ENCODE measurements around the gene TMEM174.

Gene TMEM174

GRCh38 chr5:73154208-73155006 is 18.6 kb upstream of the TMEM174 start:
- no peak for DNase-seq

- peak; percentile 56 for DNase-seq
These were observed 17.4 kb upstream of the TMEM174 start for GRCh38 chr5:73155271-73156222.

GRCh38 chr5:73157414-73158303 is 15.3 kb upstream of the TMEM174 start:
- no peak for DNase-seq

- no peak for DNase-seq
These were observed 14.7 kb upstream of the TMEM174 start for GRCh38 chr5:73158313-73158712.

- no peak for DNase-seq
These were observed 12.7 kb upstream of the TMEM174 start for GRCh38 chr5:73160239-73160671.

GRCh38 chr5:73170522-73170921 is 2.5 kb upstream of the TMEM174 start:
- DNase-seq, result peak; percentile 24

GRCh38 chr5:73171495-73171894 is 1.5 kb upstream of the TMEM174 start:
- DNase-seq, result no peak

- no peak for DNase-seq
These were observed 1.3 kb downstream of the TMEM174 start for GRCh38 chr5:73174100-73174815.

- no peak for DNase-seq
These were observed 3.3 kb downstream of the TMEM174 start for GRCh38 chr5:73176250-73176649.

- no peak for DNase-seq
These were observed 5.3 kb downstream of the TMEM174 start for GRCh38 chr5:73178265-73178664.

- no peak for DNase-seq
These were observed 6.7 kb downstream of the TMEM174 start for GRCh38 chr5:73179730-73180129.

- DNase-seq, result no peak
These were observed 7.6 kb downstream of the TMEM174 start for GRCh38 chr5:73180566-73180965.

- no peak for DNase-seq
These were observed 9.3 kb downstream of the TMEM174 start for GRCh38 chr5:73182307-73182706.

- DNase-seq, result no peak
These were observed 10.0 kb downstream of the TMEM174 start for GRCh38 chr5:73183000-73183399.

GRCh38 chr5:73183481-73183891 is 10.5 kb downstream of the TMEM174 start:
- no peak for DNase-seq

- DNase-seq, result peak; percentile 43
These were observed 14.0 kb downstream of the TMEM174 start for GRCh38 chr5:73186976-73187375.

GRCh38 chr5:73188764-73189531 is 16.0 kb downstream of the TMEM174 start:
- DNase-seq, result peak; percentile 81

- DNase-seq, result peak; percentile 70
These were observed 16.9 kb downstream of the TMEM174 start for GRCh38 chr5:73189871-73190376.

- no peak for DNase-seq
These were observed 19.4 kb downstream of the TMEM174 start for GRCh38 chr5:73192370-73192769.

- no peak for DNase-seq
These were observed 20.6 kb downstream of the TMEM174 start for GRCh38 chr5:73193592-73193991.

- no peak for DNase-seq
These were observed 23.2 kb downstream of the TMEM174 start for GRCh38 chr5:73196201-73196600.

All from fibroblast of skin of back (primary cell).